Activated CD8-positive, alpha-beta T cell treated with anti-CD3 and anti-CD28 coated beads for 36 hours (primary cell): ENCODE results near the gene PATL1. TPM values are rescaled to one million over a fixed set of nuclear protein-coding genes. Genes with fewer than 3 reads are reported as not detected.
"Not testable (repeated sequence)": the region's sequence is repeated elsewhere in the genome, so short reads cannot be mapped to it uniquely, and the experiment has no call there.

Source experiments
- ATAC-seq: fragments of 200-7000 bp; cut with Tn5 transposase; one replicate; pipeline ENCODE4 v1.10.0; 2021; ENCODE audit warnings: mild to moderate bottlenecking, moderate library complexity
- CTCF ChIA-PET: fragments of 350-600 bp; sonication (Branson Sonifier 250); formaldehyde crosslinking; loops from one replicate; lab custom pipeline; 2021; ENCODE audit warnings: antibody characterized with exemption; lab: Charles Lee
- POLR2A ChIA-PET: fragments of 350-600 bp; sonication (Branson Sonifier 250); formaldehyde crosslinking; loops from one replicate; lab custom pipeline; 2021; ENCODE audit warnings: antibody characterized with exemption; lab: Charles Lee
- DNase-seq: peaks from one replicate; pipeline ENCODE4 v3.0.0-alpha.2; 2020
- H3K27ac Mint-ChIP-seq: one replicate; pipeline ENCODE4 v1.8.0; 2021; ENCODE audit warnings: mild to moderate bottlenecking, mixed read lengths
- H3K27me3 Mint-ChIP-seq: one replicate; pipeline ENCODE4 v1.8.0; 2021; ENCODE audit warnings: mixed read lengths
- H3K36me3 Mint-ChIP-seq: one replicate; pipeline ENCODE4 v1.8.0; 2021; ENCODE audit warnings: low read depth, mixed read lengths
- H3K4me1 Mint-ChIP-seq: one replicate; pipeline ENCODE4 v1.8.0; 2021; ENCODE audit warnings: low read depth, mixed read lengths
- H3K4me3 Mint-ChIP-seq: one replicate; pipeline ENCODE4 v1.8.0; 2021; ENCODE audit warnings: mild to moderate bottlenecking, moderate library complexity, mixed read lengths
- H3K9me3 Mint-ChIP-seq: one replicate; pipeline ENCODE4 v1.8.0; 2021; ENCODE audit warnings: mixed read lengths
- intact Hi-C: fragments of 100-400 bp; cut with micrococcal nuclease; formaldehyde crosslinking; loops from one replicate; pipeline ENCODE4 v1.10.0; 2022
- total RNA-seq, 2 experiments: library from RNA; stranded (reverse); gene quantifications; one replicate each; pipeline ENCODE4 v1.2.3, GENCODE V29; 2021
- TF ChIP-seq, protein P1 (sequence below): fragments of 200-600 bp; IDR thresholded peaks from one replicate; pipeline ENCODE4 v1.8.0; 2022; ENCODE audit warnings: antibody characterized with exemption, mild to moderate bottlenecking

Gene PATL1
- total RNA-seq, 2 experiments from 2014 or later, result 59.5 to 60.6 TPM

DNA sequence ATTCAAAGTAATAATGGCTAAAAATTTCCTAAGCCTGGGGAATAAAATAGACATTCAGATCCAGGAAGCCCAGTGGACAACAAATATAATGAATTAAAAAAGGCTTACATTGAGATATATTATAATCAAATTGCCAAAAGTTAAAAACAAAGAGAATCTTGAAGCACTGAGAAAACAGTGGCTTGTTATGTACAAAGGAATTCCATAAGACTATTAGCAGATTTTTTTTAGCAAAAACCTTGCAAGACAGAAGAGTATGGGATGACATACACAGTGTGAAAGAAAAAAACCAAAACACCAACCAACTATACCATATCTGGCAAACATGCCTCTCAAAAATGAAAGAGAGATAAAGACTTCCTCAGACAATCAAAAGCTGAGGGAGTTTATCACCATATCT, 24.1 kb upstream of the PATL1 start:
- ATAC-seq (no peak), DNase-seq (no peak)
- H3K27ac Mint-ChIP-seq, result no peak overlapping the region
- TF ChIP-seq, protein P1, sequence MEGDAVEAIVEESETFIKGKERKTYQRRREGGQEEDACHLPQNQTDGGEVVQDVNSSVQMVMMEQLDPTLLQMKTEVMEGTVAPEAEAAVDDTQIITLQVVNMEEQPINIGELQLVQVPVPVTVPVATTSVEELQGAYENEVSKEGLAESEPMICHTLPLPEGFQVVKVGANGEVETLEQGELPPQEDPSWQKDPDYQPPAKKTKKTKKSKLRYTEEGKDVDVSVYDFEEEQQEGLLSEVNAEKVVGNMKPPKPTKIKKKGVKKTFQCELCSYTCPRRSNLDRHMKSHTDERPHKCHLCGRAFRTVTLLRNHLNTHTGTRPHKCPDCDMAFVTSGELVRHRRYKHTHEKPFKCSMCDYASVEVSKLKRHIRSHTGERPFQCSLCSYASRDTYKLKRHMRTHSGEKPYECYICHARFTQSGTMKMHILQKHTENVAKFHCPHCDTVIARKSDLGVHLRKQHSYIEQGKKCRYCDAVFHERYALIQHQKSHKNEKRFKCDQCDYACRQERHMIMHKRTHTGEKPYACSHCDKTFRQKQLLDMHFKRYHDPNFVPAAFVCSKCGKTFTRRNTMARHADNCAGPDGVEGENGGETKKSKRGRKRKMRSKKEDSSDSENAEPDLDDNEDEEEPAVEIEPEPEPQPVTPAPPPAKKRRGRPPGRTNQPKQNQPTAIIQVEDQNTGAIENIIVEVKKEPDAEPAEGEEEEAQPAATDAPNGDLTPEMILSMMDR, result no peak
- CTCF ChIA-PET, result interaction anchor here (1.6 kb wide), 1 partner anchor 61 kb away, joined by 5 read pairs; no protein-coding TSS in a partner anchor
- peaks cover 18% of the 10 kb centered on the region for H3K27me3 Mint-ChIP-seq
- H3K9me3 Mint-ChIP-seq, result peaks cover 13% of the 10 kb centered on the region
- peaks cover 3% of the 10 kb centered on the region for H3K4me1 Mint-ChIP-seq
- H3K4me3 Mint-ChIP-seq, result no peak overlapping the region
- POLR2A ChIA-PET, result no interaction called here
- intact Hi-C loops, result no loop called here
- H3K36me3 Mint-ChIP-seq, result peaks cover 2% of the 10 kb centered on the region

DNA sequence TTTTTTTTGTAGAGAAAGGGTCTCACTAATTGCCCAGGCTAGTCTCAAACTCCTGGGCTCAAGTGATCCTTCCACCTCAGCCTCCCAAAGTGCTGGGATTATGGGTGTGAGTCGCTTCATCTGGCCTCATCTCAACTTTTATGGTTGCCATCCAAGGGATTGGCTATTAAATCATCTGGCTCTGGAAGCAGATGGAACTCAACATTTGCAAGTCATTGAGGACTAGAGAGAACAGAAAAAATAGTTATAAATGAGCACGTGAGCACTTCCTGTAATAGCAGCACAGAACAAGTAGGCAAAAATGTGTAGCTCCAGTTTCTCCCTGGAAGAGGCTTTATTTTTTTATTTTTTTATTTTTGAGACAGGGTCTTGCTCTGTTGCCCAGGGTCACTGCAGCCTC, 22.3 kb upstream of the PATL1 start:
- H3K4me1 Mint-ChIP-seq, result peaks cover 3% of the 10 kb centered on the region
- intact Hi-C loops, result no loop called here
- H3K9me3 Mint-ChIP-seq, result peaks cover 13% of the 10 kb centered on the region
- CTCF ChIA-PET, result no interaction called here
- no peak for ATAC-seq
- TF ChIP-seq, protein P1, result no peak
- H3K4me3 Mint-ChIP-seq, result no peak overlapping the region
- H3K27ac Mint-ChIP-seq, result no peak overlapping the region
- H3K36me3 Mint-ChIP-seq, result peaks cover 2% of the 10 kb centered on the region
- POLR2A ChIA-PET, result no interaction called here
- no peak for DNase-seq
- H3K27me3 Mint-ChIP-seq, result peaks cover 15% of the 10 kb centered on the region

DNA sequence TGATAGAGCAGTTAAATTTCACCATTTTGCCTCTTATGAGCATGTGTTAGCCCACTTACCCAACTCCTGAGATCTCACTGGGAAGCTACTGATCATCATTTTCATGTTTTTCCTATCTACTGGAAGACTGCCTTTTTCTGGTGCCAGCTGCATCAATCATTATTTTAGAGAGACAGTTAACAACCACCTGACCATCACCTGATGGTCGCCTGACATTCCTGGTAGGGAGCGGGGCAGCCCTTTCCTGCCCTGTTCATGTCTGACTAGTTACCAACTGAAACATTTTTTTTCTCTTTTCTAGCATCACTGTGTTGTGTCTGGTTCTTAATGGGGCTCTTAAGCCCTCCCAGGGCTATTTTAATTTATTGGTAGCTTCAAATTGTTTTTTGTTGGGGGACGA, 20.2 kb upstream of the PATL1 start:
- ChIA-PET CTCF (no interaction called here), POLR2A (no interaction called here)
- Mint-ChIP-seq H3K27me3 (peaks cover 16% of the 10 kb centered on the region), H3K27ac (no peak overlapping the region), H3K4me3 (no peak overlapping the region), H3K36me3 (peaks cover 2% of the 10 kb centered on the region), H3K9me3 (peaks cover 13% of the 10 kb centered on the region), H3K4me1 (peaks cover 3% of the 10 kb centered on the region)
- DNase-seq (no peak), ATAC-seq (no peak)
- intact Hi-C loops, result no loop called here
- TF ChIP-seq, protein P1, result no peak

DNA sequence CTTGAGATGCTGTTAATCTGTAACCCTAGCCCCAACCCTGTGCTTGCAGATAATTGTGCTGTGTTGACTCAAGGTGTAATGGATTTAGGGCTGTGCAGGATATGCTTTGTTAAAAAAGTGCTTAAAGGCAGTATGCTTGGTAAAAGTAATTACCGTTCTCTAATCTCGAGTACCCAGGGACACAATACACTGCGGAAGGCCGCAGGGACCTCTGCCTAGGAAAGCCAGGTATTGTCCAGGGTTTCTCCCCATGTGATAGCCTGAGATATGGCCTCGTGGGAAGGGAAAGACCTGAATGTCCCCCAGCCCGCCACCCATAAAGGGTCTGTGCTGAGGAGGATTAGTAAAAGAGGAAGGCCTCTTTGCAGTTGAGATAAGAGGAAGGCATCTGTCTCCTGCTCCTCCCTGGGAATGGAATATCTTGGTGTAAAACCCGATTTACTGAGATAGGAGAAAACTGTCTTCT, 12.5 kb upstream of the PATL1 start:
- H3K27ac Mint-ChIP-seq, H3K36me3 Mint-ChIP-seq, ATAC-seq, H3K4me3 Mint-ChIP-seq, H3K9me3 Mint-ChIP-seq, H3K27me3 Mint-ChIP-seq, DNase-seq, H3K4me1 Mint-ChIP-seq, intact Hi-C loops, POLR2A ChIA-PET: not testable (repeated sequence)
- CTCF ChIA-PET, result interaction anchor here (0.8 kb wide), 1 partner anchor 12 kb away, joined by 3 read pairs; the partner anchor contains the start of gene PATL1

DNA sequence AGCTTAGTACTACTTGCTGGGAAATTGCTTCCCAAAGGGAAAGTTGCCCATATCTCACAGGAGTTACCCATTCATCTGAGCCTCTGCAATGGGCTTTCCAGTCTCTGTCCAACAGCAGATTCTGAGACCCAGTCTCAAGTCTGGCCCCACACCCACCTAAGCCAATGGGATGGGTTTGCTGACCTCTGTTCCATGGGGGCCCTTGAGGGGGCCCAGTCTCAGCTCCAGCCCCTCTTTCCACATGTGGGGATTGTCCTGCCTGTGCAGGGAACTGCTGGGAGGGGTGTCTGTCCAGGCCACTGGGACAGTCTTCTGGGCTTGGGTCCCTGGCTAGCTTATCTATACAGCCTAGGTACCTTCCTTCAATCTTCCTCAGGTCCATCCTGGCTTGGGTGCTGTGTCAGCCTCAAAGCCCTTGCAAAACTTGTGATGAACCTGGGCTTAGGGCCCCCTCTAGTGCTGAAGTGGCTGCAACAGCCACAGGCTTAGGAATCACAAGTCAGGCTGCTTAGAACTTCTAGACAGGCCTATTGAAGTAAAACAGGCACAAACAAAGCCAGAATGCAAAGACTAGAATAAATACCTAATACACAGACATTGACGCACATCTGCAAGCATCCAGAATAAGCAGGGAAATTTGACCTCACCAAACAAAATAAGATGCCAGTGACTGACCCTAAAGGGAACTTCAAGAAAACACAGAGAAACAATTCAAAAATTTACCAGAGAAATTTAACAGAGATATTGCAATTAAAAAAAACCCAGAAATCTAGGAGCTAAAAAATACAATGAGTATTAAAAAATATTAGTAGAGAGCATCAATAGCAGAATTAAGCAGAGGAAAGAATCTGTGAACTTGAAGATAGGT, 11.7 kb upstream of the PATL1 start:
- ATAC-seq (peak; percentile 86), DNase-seq (peak; percentile 72)
- Mint-ChIP-seq H3K27me3 (peaks cover 5% of the 10 kb centered on the region), H3K27ac (no peak overlapping the region), H3K36me3 (no peaks in the 10 kb centered on the region), H3K4me3 (no peak overlapping the region), H3K4me1 (peaks cover 8% of the 10 kb centered on the region), H3K9me3 (no peaks in the 10 kb centered on the region)
- ChIA-PET POLR2A (interaction anchor here (0.7 kb wide), 1 partner anchor 12 kb away, joined by 3 read pairs; the partner anchor contains the start of gene PATL1), CTCF (interaction anchor here (0.7 to 1.4 kb wide), 6 partner anchors 9 to 160 kb away, joined by 3 to 5 read pairs (median 3); partner anchors contain the start of gene PATL1)
- TF ChIP-seq, protein P1, result peak; percentile 66
- intact Hi-C loops, result no loop called here
